HL-60 (cell line): ENCODE measurements around the gene SRBD1.

Source experiments
- DNase-seq, 2 experiments: peaks; one replicate each; pipeline ENCODE4 v3.0.0-alpha.2; 2010 to 2020; ENCODE audit warnings: low read depth in 1 of 2, low spot score in 1 of 2
- H3K27ac ChIP-seq: fragments of 250-450 bp; sonication (Bioruptor Pico); replicated peaks from 2 replicates; pipeline ENCODE4 v1.5.1; 2020; ENCODE audit warnings: mild to moderate bottlenecking, moderate library complexity
- H3K27me3 ChIP-seq: fragments of 250-450 bp; sonication (Bioruptor Pico); 2 replicates; pipeline ENCODE4 v1.5.1; 2021; ENCODE audit warnings: mild to moderate bottlenecking, moderate library complexity; ENCODE audit not compliant: insufficient read depth, poor library complexity, severe bottlenecking
- H3K4me3 ChIP-seq: replicated peaks from 2 replicates; pipeline ENCODE4 v1.5.1; 2011; ENCODE audit warnings: mild to moderate bottlenecking, control low read depth, low read length; ENCODE audit not compliant: insufficient read depth
- CTCF ChIP-seq: IDR thresholded peaks from one replicate; pipeline ENCODE4 v1.5.1; 2011; ENCODE audit warnings: low read length, control low read depth, inconsistent platforms; ENCODE audit not compliant: insufficient read depth
- GABPA ChIP-seq: IDR thresholded peaks from 2 replicates; pipeline ENCODE4 v1.6.1; 2012; ENCODE audit warnings: low read depth
- POLR2AphosphoS5 ChIP-seq: IDR thresholded peaks from 2 replicates; pipeline ENCODE4 v1.6.1; 2012; ENCODE audit warnings: low read depth
- REST ChIP-seq: IDR thresholded peaks from 2 replicates; pipeline ENCODE4 v1.6.1; 2012; ENCODE audit warnings: low read depth; ENCODE audit not compliant: insufficient replicate concordance
- SPI1 ChIP-seq: IDR thresholded peaks from 2 replicates; pipeline ENCODE4 v1.6.1; 2012; ENCODE audit warnings: low read depth, mild to moderate bottlenecking, borderline replicate concordance

The SRBD1 gene

GRCh38 chr2:45397292-45397691 lies 213.8 kb downstream of the SRBD1 start:
- H3K27ac ChIP-seq = no peak overlapping the region
- no peak overlapping the region for H3K4me3 ChIP-seq
- DNase-seq = no peak
- no peaks in the 10 kb centered on the region for H3K27me3 ChIP-seq
- TF ChIP-seq REST (no peak), GABPA (no peak), CTCF (no peak), POLR2AphosphoS5 (no peak), SPI1 (no peak)

GRCh38 chr2:45396671-45397070 lies 214.4 kb downstream of the SRBD1 start:
- no peak for TF ChIP-seq REST
- no peak for DNase-seq

GRCh38 chr2:45394842-45395241 lies 216.2 kb downstream of the SRBD1 start:
- no peak overlapping the region for H3K4me3 ChIP-seq
- H3K27me3 ChIP-seq = no peaks in the 10 kb centered on the region
- no peak for TF ChIP-seq CTCF
- no peak for TF ChIP-seq REST
- no peak for TF ChIP-seq SPI1
- no peak for TF ChIP-seq POLR2AphosphoS5
- TF ChIP-seq GABPA = no peak
- no peak for DNase-seq
- H3K27ac ChIP-seq = no peak overlapping the region

More at GRCh38 chr2:45396671-45397070, 214.4 kb downstream of the SRBD1 start:
- H3K27me3 ChIP-seq = no peaks in the 10 kb centered on the region
- H3K4me3 ChIP-seq = no peak overlapping the region
- no peak overlapping the region for H3K27ac ChIP-seq

GRCh38 chr2:45394216-45394615 lies 216.9 kb downstream of the SRBD1 start:
- no peaks in the 10 kb centered on the region for H3K27me3 ChIP-seq
- H3K27ac ChIP-seq = no peak overlapping the region
- TF ChIP-seq CTCF (no peak), POLR2AphosphoS5 (no peak), GABPA (no peak), REST (no peak)
- DNase-seq = no peak
- no peak overlapping the region for H3K4me3 ChIP-seq
